A549 treated with GW870086 at 1 μM for 4 hours (cell line): ENCODE results near the gene ZFP91. TPM values are rescaled to one million over a fixed set of nuclear protein-coding genes. Genes with fewer than 3 reads are reported as not detected.

Experiments used
- total RNA-seq: library from RNA; stranded (reverse); fragments of 200-300 nt; extraction: Qiagen RNA extraction; gene quantifications from 5 replicates; pipeline ENCODE4 v1.2.3, GENCODE V29; 2022; ENCODE audit warnings: low read depth

The ZFP91 gene, protein sequence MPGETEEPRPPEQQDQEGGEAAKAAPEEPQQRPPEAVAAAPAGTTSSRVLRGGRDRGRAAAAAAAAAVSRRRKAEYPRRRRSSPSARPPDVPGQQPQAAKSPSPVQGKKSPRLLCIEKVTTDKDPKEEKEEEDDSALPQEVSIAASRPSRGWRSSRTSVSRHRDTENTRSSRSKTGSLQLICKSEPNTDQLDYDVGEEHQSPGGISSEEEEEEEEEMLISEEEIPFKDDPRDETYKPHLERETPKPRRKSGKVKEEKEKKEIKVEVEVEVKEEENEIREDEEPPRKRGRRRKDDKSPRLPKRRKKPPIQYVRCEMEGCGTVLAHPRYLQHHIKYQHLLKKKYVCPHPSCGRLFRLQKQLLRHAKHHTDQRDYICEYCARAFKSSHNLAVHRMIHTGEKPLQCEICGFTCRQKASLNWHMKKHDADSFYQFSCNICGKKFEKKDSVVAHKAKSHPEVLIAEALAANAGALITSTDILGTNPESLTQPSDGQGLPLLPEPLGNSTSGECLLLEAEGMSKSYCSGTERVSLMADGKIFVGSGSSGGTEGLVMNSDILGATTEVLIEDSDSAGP
- 31.0 to 43.3 TPM (median 39.4 TPM) in 5 replicates for total RNA-seq

GRCh38 chr11:58578635-58579191 lies at the start of gene ZFP91:
Gene ZFP91, plus strand, starts transcription at chr11:58579063. Its CDS starts 219 bp downstream, at chr11:58579282.

GRCh38 chr11:58575377-58576020 lies 3.4 kb upstream of the ZFP91 start, which contains the start of gene LPXN:
Gene LPXN, minus strand, starts transcription at chr11:58575856. Its CDS starts 84 bp downstream, at chr11:58575772.

GRCh38 chr11:58622344-58622743 lies 43.5 kb downstream of the ZFP91 start, which contains the start of gene CNTF:
Gene CNTF, plus strand, starts transcription at chr11:58622665. Its CDS starts 88 bp downstream, at chr11:58622753.

Other genes with a start within 250 kb of the ZFP91 start
- not detected in 5 replicates for gene OR5B17, start 220.0 kb upstream of the ZFP91 start, total RNA-seq
- not detected in 5 replicates for gene OR5B3, start 172.2 kb upstream of the ZFP91 start, total RNA-seq
- gene OR5B2, start 150.9 kb upstream of the ZFP91 start, total RNA-seq, result not detected in 5 replicates
- gene OR5B12, start 136.8 kb upstream of the ZFP91 start, total RNA-seq, result not detected in 5 replicates
- gene OR5B21, start 71.0 kb upstream of the ZFP91 start, total RNA-seq, result not detected in 5 replicates
- 1.8 to 2.9 TPM (median 2.3 TPM) in 5 replicates for gene LPXN, start 3.2 kb upstream of the ZFP91 start, total RNA-seq
- 1.0 to 1.5 TPM (median 1.3 TPM) in 5 replicates for gene CNTF, start 43.6 kb downstream of the ZFP91 start, total RNA-seq
- gene GLYAT, start 152.9 kb downstream of the ZFP91 start, total RNA-seq, result not detected in 5 replicates